H9 (cell line): ENCODE results near the gene BMP3. TPM values are rescaled to one million over a fixed set of nuclear protein-coding genes. Genes with fewer than 3 reads are reported as not detected.

Experiments
- DNase-seq: peaks from one replicate; pipeline ENCODE4 v3.0.0-alpha.2; 2017
- H2AFZ ChIP-seq: one replicate; pipeline ENCODE4 v1.6.1; 2013; ENCODE audit warnings: mild to moderate bottlenecking, low read length, control low read depth, moderate library complexity
- H2AK5ac ChIP-seq: 2 replicates; pipeline ENCODE4 v1.6.1; 2013; ENCODE audit warnings: low read length, control low read depth, mixed read lengths; ENCODE audit not compliant: insufficient read length
- H2BK120ac ChIP-seq: one replicate; pipeline ENCODE4 v1.6.1; 2013; ENCODE audit warnings: low read depth, mild to moderate bottlenecking, low read length, control low read depth, inconsistent platforms; ENCODE audit not compliant: poor library complexity, severe bottlenecking
- H2BK12ac ChIP-seq: 2 replicates; pipeline ENCODE4 v1.6.1; 2013; ENCODE audit warnings: low read length, control low read depth, mixed read lengths, low read depth; ENCODE audit not compliant: insufficient read length
- H2BK15ac ChIP-seq: 2 replicates; pipeline ENCODE4 v1.6.1; 2013; ENCODE audit warnings: low read depth, low read length, control low read depth
- H2BK20ac ChIP-seq: one replicate; pipeline ENCODE4 v1.6.1; 2013; ENCODE audit warnings: low read depth, mild to moderate bottlenecking, low read length, control low read depth, inconsistent platforms; ENCODE audit not compliant: poor library complexity, severe bottlenecking
- H2BK5ac ChIP-seq: 2 replicates; pipeline ENCODE4 v1.6.1; 2013; ENCODE audit warnings: low read length, control low read depth, mixed read lengths; ENCODE audit not compliant: insufficient read length
- H3K14ac ChIP-seq: 2 replicates; pipeline ENCODE4 v1.6.1; 2013; ENCODE audit warnings: low read length, control low read depth; ENCODE audit not compliant: insufficient read depth
- H3K18ac ChIP-seq: 2 replicates; pipeline ENCODE4 v1.6.1; 2013; ENCODE audit warnings: low read depth, mild to moderate bottlenecking, mixed read lengths, low read length, control low read depth; ENCODE audit not compliant: insufficient read length
- H3K23ac ChIP-seq: 2 replicates; pipeline ENCODE4 v1.6.1; 2013; ENCODE audit warnings: low read length, control low read depth, mixed read lengths, low read depth; ENCODE audit not compliant: insufficient read length
- H3K23me2 ChIP-seq: 2 replicates; pipeline ENCODE4 v1.6.1; 2013; ENCODE audit warnings: low read depth, mild to moderate bottlenecking, mixed read lengths, low read length, control low read depth; ENCODE audit not compliant: insufficient read length, poor library complexity, severe bottlenecking
- H3K27ac ChIP-seq: 2 replicates; pipeline ENCODE4 v1.5.1; 2013; ENCODE audit warnings: low read length, control low read depth, mixed read lengths, low read depth; ENCODE audit not compliant: insufficient read length
- H3K27me3 ChIP-seq: 2 replicates; pipeline ENCODE4 v1.6.1; 2013; ENCODE audit warnings: low read length, control low read depth, inconsistent platforms; ENCODE audit not compliant: insufficient read depth
- H3K4ac ChIP-seq: 2 replicates; pipeline ENCODE4 v1.6.1; 2013; ENCODE audit warnings: low read depth, mild to moderate bottlenecking, control low read depth, inconsistent platforms, low read length, moderate library complexity
- H3K4me1 ChIP-seq: 2 replicates; pipeline ENCODE4 v1.6.1; 2013; ENCODE audit warnings: low read length, control low read depth, inconsistent platforms; ENCODE audit not compliant: insufficient read depth
- H3K4me2 ChIP-seq: 2 replicates; pipeline ENCODE4 v1.6.1; 2013; ENCODE audit warnings: low read length, control low read depth, mixed read lengths; ENCODE audit not compliant: insufficient read length, insufficient read depth
- H3K56ac ChIP-seq: 2 replicates; pipeline ENCODE4 v1.6.1; 2013; ENCODE audit warnings: low read depth, mild to moderate bottlenecking, mixed read lengths, low read length, control low read depth; ENCODE audit not compliant: insufficient read length
- H3K79me1 ChIP-seq: 2 replicates; pipeline ENCODE4 v1.6.1; 2013; ENCODE audit warnings: low read depth, mild to moderate bottlenecking, moderate library complexity, low read length, control low read depth, inconsistent platforms; ENCODE audit not compliant: insufficient read depth, poor library complexity, severe bottlenecking
- H3K79me2 ChIP-seq: 2 replicates; pipeline ENCODE4 v1.6.1; 2013; ENCODE audit warnings: low read length, control low read depth, inconsistent platforms; ENCODE audit not compliant: insufficient read depth
- H3K9ac ChIP-seq: 2 replicates; pipeline ENCODE4 v1.6.1; 2013; ENCODE audit warnings: low read length, control low read depth, mixed read lengths; ENCODE audit not compliant: insufficient read length; ENCODE audit errors: extremely low read depth
- H3K9me3 ChIP-seq: one replicate; pipeline ENCODE4 v1.6.1; 2013; ENCODE audit warnings: low read depth, low read length, inconsistent platforms; ENCODE audit not compliant: control insufficient read depth
- H3T11ph ChIP-seq: one replicate; pipeline ENCODE4 v1.6.1; 2013; ENCODE audit warnings: mild to moderate bottlenecking, low read length, control low read depth, inconsistent platforms
- H4K20me1 ChIP-seq: one replicate; pipeline ENCODE4 v1.6.1; 2013; ENCODE audit not compliant: control insufficient read depth, insufficient read length, insufficient read depth
- H4K5ac ChIP-seq: 2 replicates; pipeline ENCODE4 v1.6.1; 2013; ENCODE audit warnings: low read depth, mild to moderate bottlenecking, mixed read lengths, low read length, control low read depth; ENCODE audit not compliant: insufficient read length
- H4K8ac ChIP-seq: replicated peaks from 2 replicates; pipeline ENCODE4 v1.6.1; 2013; ENCODE audit warnings: low read length, control low read depth, mixed read lengths, low read depth; ENCODE audit not compliant: insufficient read length
- H4K91ac ChIP-seq: 2 replicates; pipeline ENCODE4 v1.6.1; 2013; ENCODE audit warnings: low read depth, mild to moderate bottlenecking, moderate library complexity, mixed read lengths, low read length, control low read depth; ENCODE audit not compliant: insufficient read length
- H3K27ac Mint-ChIP-seq, 3 experiments: 2 replicates in 2 of 3; 3 replicates in 1 of 3; pipeline ENCODE4 v1.8.0; 2020 to 2021; ENCODE audit warnings: mixed read lengths in 3 of 3, mild to moderate bottlenecking in 1 of 3, moderate library complexity in 1 of 3
- H3K27me3 Mint-ChIP-seq: 2 replicates; pipeline ENCODE4 v1.8.0; 2021; ENCODE audit warnings: low read depth, mild to moderate bottlenecking, moderate library complexity, mixed read lengths
- H3K36me3 Mint-ChIP-seq, 3 experiments: 2 replicates in 2 of 3; 3 replicates in 1 of 3; pipeline ENCODE4 v1.8.0; 2020 to 2021; ENCODE audit warnings: low read depth in 3 of 3, mixed read lengths in 3 of 3; ENCODE audit not compliant: insufficient read depth in 1 of 3
- H3K4me1 Mint-ChIP-seq, 2 experiments: 2 replicates each; pipeline ENCODE4 v1.8.0; 2020; ENCODE audit warnings: mixed read lengths in 2 of 2
- H3K4me3 Mint-ChIP-seq, 2 experiments: 2 replicates in 1 of 2; 3 replicates in 1 of 2; pipeline ENCODE4 v1.8.0; 2020 to 2021; ENCODE audit warnings: mild to moderate bottlenecking in 2 of 2, mixed read lengths in 2 of 2, moderate library complexity in 1 of 2
- H3K9me3 Mint-ChIP-seq, 2 experiments: 2 replicates in 1 of 2; 3 replicates in 1 of 2; pipeline ENCODE4 v1.8.0; 2020; ENCODE audit warnings: mild to moderate bottlenecking in 2 of 2, mixed read lengths in 2 of 2, moderate library complexity in 1 of 2
- WGBS: extraction: QIAGEN DNeasy Blood & Tissue Kit; methylation state at CpG from one replicate; pipeline ENCODE4 v1.1.7; 2013; ENCODE audit warnings: missing lambda C conversion rate, low lambda C conversion rate, mixed read lengths; ENCODE audit not compliant: insufficient read length; ENCODE audit errors: extremely low coverage; 5-methylcytosine and 5-hydroxymethylcytosine counted together
- total RNA-seq: library from RNA; stranded (reverse); gene quantifications from 2 replicates; pipeline ENCODE4 v1.2.1, GENCODE V29; 2021
- TF ChIP-seq, protein P1 (sequence below): fragments of 200-600 bp; sonication (generic); conservative IDR thresholded peaks from 3 replicates; pipeline ENCODE4 v1.8.0; 2021; ENCODE audit warnings: antibody characterized with exemption, mild to moderate bottlenecking

The BMP3 gene
- total RNA-seq, 1 experiment from 2014 or later: not detected

DNA sequence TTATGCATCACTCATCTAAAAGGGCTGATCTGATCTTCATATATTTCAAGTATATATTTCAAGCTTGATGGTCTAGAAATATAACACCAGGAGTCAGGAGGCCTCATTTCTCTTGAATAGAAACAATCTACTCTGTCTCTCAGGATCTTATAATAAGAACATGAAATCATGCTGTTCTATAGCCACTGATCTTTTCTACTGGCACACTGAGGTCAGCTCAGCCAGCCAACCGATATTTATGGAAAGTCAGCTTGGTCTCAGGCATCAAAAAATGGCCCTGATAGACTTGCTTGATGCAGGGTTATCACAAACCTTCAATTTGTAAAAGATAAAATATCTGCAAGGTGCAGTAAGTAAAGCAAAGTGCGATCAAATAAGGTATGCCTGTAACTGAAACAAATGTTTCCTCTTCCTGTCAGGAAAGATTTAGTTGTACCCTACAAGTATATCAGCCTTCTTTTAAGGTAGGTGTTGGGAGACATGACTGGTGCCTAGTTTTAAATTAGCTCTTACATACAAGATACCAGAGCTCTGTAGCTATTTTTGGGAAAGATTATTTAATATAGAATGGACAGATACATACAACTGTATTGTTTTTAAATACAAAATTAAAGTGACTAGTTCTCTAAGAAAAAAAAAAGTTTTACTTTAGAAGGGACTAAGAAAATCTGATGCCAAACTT, 63.4 kb downstream of the BMP3 start:
- no peak overlapping the region for H2BK5ac ChIP-seq
- no peaks in the 10 kb centered on the region for H3K9me3 Mint-ChIP-seq

More for the DNA sequence above, 63.4 kb downstream of the BMP3 start:
- H3K18ac ChIP-seq: no peak overlapping the region
- H3K4ac ChIP-seq: no peak overlapping the region
- H3K23me2 ChIP-seq: no peaks in the 10 kb centered on the region
- no peaks in the 10 kb centered on the region for H4K20me1 ChIP-seq
- H3K4me2 ChIP-seq: no peak overlapping the region
- no peak overlapping the region for H3K14ac ChIP-seq
- no peak overlapping the region for H3K23ac ChIP-seq
- H3K79me2 ChIP-seq: no peaks in the 10 kb centered on the region
- no peak for DNase-seq
- Mint-ChIP-seq H3K4me1 (no peaks in the 10 kb centered on the region), H3K4me3 (no peak overlapping the region), H3K36me3 (no peaks in the 10 kb centered on the region), H3K27me3 (no peaks in the 10 kb centered on the region), H3K27ac (no peak overlapping the region)
- H2BK120ac ChIP-seq: no peak overlapping the region
- H3K9me3 ChIP-seq: no peaks in the 10 kb centered on the region
- H3K4me1 ChIP-seq: no peaks in the 10 kb centered on the region
- no CpG with 5 or more reads among the region's 2 CpGs for WGBS
- no peak overlapping the region for H3K27ac ChIP-seq
- H2BK20ac ChIP-seq: no peak overlapping the region
- H2BK15ac ChIP-seq: no peak overlapping the region
- no peak overlapping the region for H3T11ph ChIP-seq
- H3K9ac ChIP-seq: no peak overlapping the region
- H4K5ac ChIP-seq: no peak overlapping the region
- H4K8ac ChIP-seq: no peak overlapping the region
- TF ChIP-seq, protein P1, sequence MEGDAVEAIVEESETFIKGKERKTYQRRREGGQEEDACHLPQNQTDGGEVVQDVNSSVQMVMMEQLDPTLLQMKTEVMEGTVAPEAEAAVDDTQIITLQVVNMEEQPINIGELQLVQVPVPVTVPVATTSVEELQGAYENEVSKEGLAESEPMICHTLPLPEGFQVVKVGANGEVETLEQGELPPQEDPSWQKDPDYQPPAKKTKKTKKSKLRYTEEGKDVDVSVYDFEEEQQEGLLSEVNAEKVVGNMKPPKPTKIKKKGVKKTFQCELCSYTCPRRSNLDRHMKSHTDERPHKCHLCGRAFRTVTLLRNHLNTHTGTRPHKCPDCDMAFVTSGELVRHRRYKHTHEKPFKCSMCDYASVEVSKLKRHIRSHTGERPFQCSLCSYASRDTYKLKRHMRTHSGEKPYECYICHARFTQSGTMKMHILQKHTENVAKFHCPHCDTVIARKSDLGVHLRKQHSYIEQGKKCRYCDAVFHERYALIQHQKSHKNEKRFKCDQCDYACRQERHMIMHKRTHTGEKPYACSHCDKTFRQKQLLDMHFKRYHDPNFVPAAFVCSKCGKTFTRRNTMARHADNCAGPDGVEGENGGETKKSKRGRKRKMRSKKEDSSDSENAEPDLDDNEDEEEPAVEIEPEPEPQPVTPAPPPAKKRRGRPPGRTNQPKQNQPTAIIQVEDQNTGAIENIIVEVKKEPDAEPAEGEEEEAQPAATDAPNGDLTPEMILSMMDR: no peak
- no peaks in the 10 kb centered on the region for H3K27me3 ChIP-seq
- no peak overlapping the region for H2BK12ac ChIP-seq
- H4K91ac ChIP-seq: no peak overlapping the region
- no peak overlapping the region for H2AK5ac ChIP-seq
- no peak overlapping the region for H3K56ac ChIP-seq
- no peak overlapping the region for H2AFZ ChIP-seq
- no peaks in the 10 kb centered on the region for H3K79me1 ChIP-seq
